ENCODE data around the gene DIRAS2.

DNA sequence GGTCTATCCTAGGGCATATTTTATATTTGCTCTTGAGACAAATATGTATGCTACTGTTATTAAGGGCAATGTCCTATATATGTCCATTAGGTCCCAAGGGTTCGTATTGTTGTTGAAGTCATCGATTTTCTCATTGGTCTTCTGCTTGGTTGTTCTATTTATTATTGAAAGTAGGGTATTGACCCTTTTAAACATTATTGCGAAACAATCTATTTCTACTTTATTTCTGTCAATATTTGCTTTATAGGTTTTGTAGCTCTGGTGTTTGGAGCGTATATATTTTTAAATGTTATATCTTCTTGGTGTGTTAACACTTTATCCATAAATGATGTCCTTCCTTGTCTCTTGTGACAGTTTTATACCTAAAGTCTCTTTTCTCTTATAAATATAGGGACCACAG lies 16.2 kb upstream of the DIRAS2 start:
- TF ChIP-seq, protein P1, sequence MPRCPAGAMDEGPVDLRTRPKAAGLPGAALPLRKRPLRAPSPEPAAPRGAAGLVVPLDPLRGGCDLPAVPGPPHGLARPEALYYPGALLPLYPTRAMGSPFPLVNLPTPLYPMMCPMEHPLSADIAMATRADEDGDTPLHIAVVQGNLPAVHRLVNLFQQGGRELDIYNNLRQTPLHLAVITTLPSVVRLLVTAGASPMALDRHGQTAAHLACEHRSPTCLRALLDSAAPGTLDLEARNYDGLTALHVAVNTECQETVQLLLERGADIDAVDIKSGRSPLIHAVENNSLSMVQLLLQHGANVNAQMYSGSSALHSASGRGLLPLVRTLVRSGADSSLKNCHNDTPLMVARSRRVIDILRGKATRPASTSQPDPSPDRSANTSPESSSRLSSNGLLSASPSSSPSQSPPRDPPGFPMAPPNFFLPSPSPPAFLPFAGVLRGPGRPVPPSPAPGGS (CRISPR knock-in tag; IDR thresholded peaks at IDR 0.05) = no peak
- TF ChIP-seq MTA3 (CRISPR knock-in tag; IDR thresholded peaks at IDR 0.05) = no peak
- no peak for TF ChIP-seq TOPORS (CRISPR knock-in tag; IDR thresholded peaks at IDR 0.05)
- no peak for TF ChIP-seq NR1H2 (CRISPR knock-in tag; IDR thresholded peaks at IDR 0.05; ENCODE audit: borderline replicate concordance, low read depth)
- TF ChIP-seq, protein P2, sequence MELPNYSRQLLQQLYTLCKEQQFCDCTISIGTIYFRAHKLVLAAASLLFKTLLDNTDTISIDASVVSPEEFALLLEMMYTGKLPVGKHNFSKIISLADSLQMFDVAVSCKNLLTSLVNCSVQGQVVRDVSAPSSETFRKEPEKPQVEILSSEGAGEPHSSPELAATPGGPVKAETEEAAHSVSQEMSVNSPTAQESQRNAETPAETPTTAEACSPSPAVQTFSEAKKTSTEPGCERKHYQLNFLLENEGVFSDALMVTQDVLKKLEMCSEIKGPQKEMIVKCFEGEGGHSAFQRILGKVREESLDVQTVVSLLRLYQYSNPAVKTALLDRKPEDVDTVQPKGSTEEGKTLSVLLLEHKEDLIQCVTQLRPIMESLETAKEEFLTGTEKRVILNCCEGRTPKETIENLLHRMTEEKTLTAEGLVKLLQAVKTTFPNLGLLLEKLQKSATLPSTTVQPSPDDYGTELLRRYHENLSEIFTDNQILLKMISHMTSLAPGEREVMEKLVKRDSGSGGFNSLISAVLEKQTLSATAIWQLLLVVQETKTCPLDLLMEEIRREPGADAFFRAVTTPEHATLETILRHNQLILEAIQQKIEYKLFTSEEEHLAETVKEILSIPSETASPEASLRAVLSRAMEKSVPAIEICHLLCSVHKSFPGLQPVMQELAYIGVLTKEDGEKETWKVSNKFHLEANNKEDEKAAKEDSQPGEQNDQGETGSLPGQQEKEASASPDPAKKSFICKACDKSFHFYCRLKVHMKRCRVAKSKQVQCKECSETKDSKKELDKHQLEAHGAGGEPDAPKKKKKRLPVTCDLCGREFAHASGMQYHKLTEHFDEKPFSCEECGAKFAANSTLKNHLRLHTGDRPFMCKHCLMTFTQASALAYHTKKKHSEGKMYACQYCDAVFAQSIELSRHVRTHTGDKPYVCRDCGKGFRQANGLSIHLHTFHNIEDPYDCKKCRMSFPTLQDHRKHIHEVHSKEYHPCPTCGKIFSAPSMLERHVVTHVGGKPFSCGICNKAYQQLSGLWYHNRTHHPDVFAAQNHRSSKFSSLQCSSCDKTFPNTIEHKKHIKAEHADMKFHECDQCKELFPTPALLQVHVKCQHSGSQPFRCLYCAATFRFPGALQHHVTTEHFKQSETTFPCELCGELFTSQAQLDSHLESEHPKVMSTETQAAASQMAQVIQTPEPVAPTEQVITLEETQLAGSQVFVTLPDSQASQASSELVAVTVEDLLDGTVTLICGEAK (IDR thresholded peaks at IDR 0.05) = no peak
- TF ChIP-seq, protein P2 (CRISPR knock-in tag; IDR thresholded peaks at IDR 0.05) = no peak
- no peak for TF ChIP-seq ZC3H13 (CRISPR knock-in tag; IDR thresholded peaks at IDR 0.05)
- no peak for TF ChIP-seq EZH2 (conservative IDR thresholded peaks at IDR 0.05; ENCODE audit: low read depth, low read length)
- no peak for TF ChIP-seq POLR2A (IDR thresholded peaks at IDR 0.05; ENCODE audit: insufficient read depth in 1 of 2, low read depth in 2 of 2, low read length in 2 of 2)
- no peak for TF ChIP-seq MAFF (IDR thresholded peaks at IDR 0.05; ENCODE audit: low read depth, low read length)
- no peak for TF ChIP-seq EP300 (IDR thresholded peaks at IDR 0.05; ENCODE audit: low read depth in 2 of 2, low read length in 2 of 2)
- TF ChIP-seq EP300 (CRISPR knock-in tag; IDR thresholded peaks at IDR 0.05; ENCODE audit: borderline replicate concordance) = no peak
